ENCODE measurements around the gene TMEM144.
A peak's percentile ranks its signal among the peaks of the same experiment; 100 is the strongest.

The TMEM144 gene

GRCh38 chr4:158170691-158171561, 39.4 kb upstream of the TMEM144 start:
- H3K79me2 ChIP-seq (ENCODE audit: insufficient read depth, low read length): no peaks in the 10 kb centered on the region
- H3K9me2 ChIP-seq (replicated peaks; ENCODE audit: insufficient read depth, low read length): no peaks in the 10 kb centered on the region
- TF ChIP-seq CTCF (IDR thresholded peaks at IDR 0.05; ENCODE audit: insufficient read depth, low read length, poor library complexity, severe bottlenecking): peak; percentile 17
- TF ChIP-seq EZH2phosphoT487 (conservative IDR thresholded peaks at IDR 0.05; ENCODE audit: low read length): no peak
- no peak overlapping the region for H3K9ac ChIP-seq (ENCODE audit: low read length)
- H3K4me3 ChIP-seq (ENCODE audit: insufficient read depth, low read length, poor library complexity, severe bottlenecking): no peak overlapping the region
- H4K20me1 ChIP-seq (ENCODE audit: low read depth, low read length): no peaks in the 10 kb centered on the region
- H3K4me2 ChIP-seq (ENCODE audit: low read depth, low read length, poor library complexity, severe bottlenecking): no peak overlapping the region
- no peaks in the 10 kb centered on the region for H3K36me3 ChIP-seq (ENCODE audit: low read length)
- no peak overlapping the region for H3K27ac ChIP-seq (ENCODE audit: low read depth, low read length)
- H3F3A ChIP-seq (ENCODE audit: insufficient read depth): no peaks in the 10 kb centered on the region
- H3K27me3 ChIP-seq (ENCODE audit: low read length): no peaks in the 10 kb centered on the region
- no peaks in the 10 kb centered on the region for H3K9me3 ChIP-seq (ENCODE audit: insufficient read depth, low read length)
- no peak overlapping the region for H2AFZ ChIP-seq (ENCODE audit: low read depth, low read length, severe bottlenecking)

- no peaks in the 10 kb centered on the region for H3F3A ChIP-seq (ENCODE audit: insufficient read depth)
- TF ChIP-seq EZH2phosphoT487 (conservative IDR thresholded peaks at IDR 0.05; ENCODE audit: low read length): no peak
- TF ChIP-seq CTCF (IDR thresholded peaks at IDR 0.05; ENCODE audit: insufficient read depth, low read length, poor library complexity, severe bottlenecking): peak; percentile 52
- H4K20me1 ChIP-seq (ENCODE audit: low read depth, low read length): no peaks in the 10 kb centered on the region
- no peaks in the 10 kb centered on the region for H3K36me3 ChIP-seq (ENCODE audit: low read length)
- H3K4me3 ChIP-seq (ENCODE audit: insufficient read depth, low read length, poor library complexity, severe bottlenecking): no peak within 1 kb of the TSS
- H3K9ac ChIP-seq (ENCODE audit: low read length): no peak within 1 kb of the TSS
- no peak within 1 kb of the TSS for H3K4me2 ChIP-seq (ENCODE audit: low read depth, low read length, poor library complexity, severe bottlenecking)
- H3K9me3 ChIP-seq (ENCODE audit: insufficient read depth, low read length): no peaks in the 10 kb centered on the region
- no peaks in the 10 kb centered on the region for H3K27me3 ChIP-seq (ENCODE audit: low read length)
- H2AFZ ChIP-seq (ENCODE audit: low read depth, low read length, severe bottlenecking): no peak within 1 kb of the TSS
- no peaks in the 10 kb centered on the region for H3K79me2 ChIP-seq (ENCODE audit: insufficient read depth, low read length)
- H3K27ac ChIP-seq (ENCODE audit: low read depth, low read length): no peak within 1 kb of the TSS
- H3K9me2 ChIP-seq (replicated peaks; ENCODE audit: insufficient read depth, low read length): no peaks in the 10 kb centered on the region
These were observed 37.7 kb upstream of the TMEM144 start, which contains the start of gene GASK1B for GRCh38 chr4:158172261-158173258. Gene GASK1B, minus strand, starts transcription at chr4:158173025. Its CDS starts 1,650 bp downstream, at chr4:158171375.

- Histone ChIP-seq H4K20me1 (ENCODE audit: low read depth, low read length) (no peaks in the 10 kb centered on the region), H3K9me2 (replicated peaks; ENCODE audit: insufficient read depth, low read length) (no peaks in the 10 kb centered on the region), H3K4me3 (ENCODE audit: insufficient read depth, low read length, poor library complexity, severe bottlenecking) (no peak overlapping the region), H3K27ac (ENCODE audit: low read depth, low read length) (no peak overlapping the region), H3K9me3 (ENCODE audit: insufficient read depth, low read length) (no peaks in the 10 kb centered on the region), H3F3A (ENCODE audit: insufficient read depth) (no peaks in the 10 kb centered on the region), H3K27me3 (ENCODE audit: low read length) (no peaks in the 10 kb centered on the region), H3K4me2 (ENCODE audit: low read depth, low read length, poor library complexity, severe bottlenecking) (no peak overlapping the region), H3K9ac (ENCODE audit: low read length) (no peak overlapping the region), H2AFZ (ENCODE audit: low read depth, low read length, severe bottlenecking) (no peak overlapping the region), H3K36me3 (ENCODE audit: low read length) (no peaks in the 10 kb centered on the region), H3K79me2 (ENCODE audit: insufficient read depth, low read length) (no peaks in the 10 kb centered on the region)
- TF ChIP-seq CTCF (IDR thresholded peaks at IDR 0.05; ENCODE audit: insufficient read depth, low read length, poor library complexity, severe bottlenecking) (no peak), EZH2phosphoT487 (conservative IDR thresholded peaks at IDR 0.05; ENCODE audit: low read length) (no peak)
These were observed 34.2 kb upstream of the TMEM144 start for GRCh38 chr4:158176108-158176507.

Measured in SU-DHL-6 (cell line).